OCI-LY7 (cell line): ENCODE data around the gene HABP4.

Experiments used
- CTCF ChIP-seq: fragments of 200-600 bp; sonication (generic); conservative IDR thresholded peaks from 2 replicates; pipeline ENCODE4 v1.5.1; 2014; ENCODE audit warnings: mild to moderate bottlenecking, antibody characterized with exemption, low read length, moderate library complexity, mixed read lengths
- EZH2phosphoT487 ChIP-seq: fragments of 200-600 bp; sonication (generic); IDR thresholded peaks from 2 replicates; pipeline ENCODE4 v1.6.1; 2018; ENCODE audit warnings: low read depth, borderline replicate concordance, mild to moderate bottlenecking, mixed run types, antibody characterized with exemption, low read length, moderate library complexity, mixed read lengths

- TF ChIP-seq CTCF (no peak), EZH2phosphoT487 (no peak)
Measured at GRCh38 chr9:96440671-96441199, 9.2 kb upstream of the HABP4 start.
